ENCODE results near the gene DPEP2.
"Not testable (repeated sequence)": the region's sequence is repeated elsewhere in the genome, so short reads cannot be mapped to it uniquely, and the experiment has no call there.

Gene DPEP2, protein sequence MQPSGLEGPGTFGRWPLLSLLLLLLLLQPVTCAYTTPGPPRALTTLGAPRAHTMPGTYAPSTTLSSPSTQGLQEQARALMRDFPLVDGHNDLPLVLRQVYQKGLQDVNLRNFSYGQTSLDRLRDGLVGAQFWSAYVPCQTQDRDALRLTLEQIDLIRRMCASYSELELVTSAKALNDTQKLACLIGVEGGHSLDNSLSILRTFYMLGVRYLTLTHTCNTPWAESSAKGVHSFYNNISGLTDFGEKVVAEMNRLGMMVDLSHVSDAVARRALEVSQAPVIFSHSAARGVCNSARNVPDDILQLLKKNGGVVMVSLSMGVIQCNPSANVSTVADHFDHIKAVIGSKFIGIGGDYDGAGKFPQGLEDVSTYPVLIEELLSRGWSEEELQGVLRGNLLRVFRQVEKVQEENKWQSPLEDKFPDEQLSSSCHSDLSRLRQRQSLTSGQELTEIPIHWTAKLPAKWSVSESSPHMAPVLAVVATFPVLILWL

DNA sequence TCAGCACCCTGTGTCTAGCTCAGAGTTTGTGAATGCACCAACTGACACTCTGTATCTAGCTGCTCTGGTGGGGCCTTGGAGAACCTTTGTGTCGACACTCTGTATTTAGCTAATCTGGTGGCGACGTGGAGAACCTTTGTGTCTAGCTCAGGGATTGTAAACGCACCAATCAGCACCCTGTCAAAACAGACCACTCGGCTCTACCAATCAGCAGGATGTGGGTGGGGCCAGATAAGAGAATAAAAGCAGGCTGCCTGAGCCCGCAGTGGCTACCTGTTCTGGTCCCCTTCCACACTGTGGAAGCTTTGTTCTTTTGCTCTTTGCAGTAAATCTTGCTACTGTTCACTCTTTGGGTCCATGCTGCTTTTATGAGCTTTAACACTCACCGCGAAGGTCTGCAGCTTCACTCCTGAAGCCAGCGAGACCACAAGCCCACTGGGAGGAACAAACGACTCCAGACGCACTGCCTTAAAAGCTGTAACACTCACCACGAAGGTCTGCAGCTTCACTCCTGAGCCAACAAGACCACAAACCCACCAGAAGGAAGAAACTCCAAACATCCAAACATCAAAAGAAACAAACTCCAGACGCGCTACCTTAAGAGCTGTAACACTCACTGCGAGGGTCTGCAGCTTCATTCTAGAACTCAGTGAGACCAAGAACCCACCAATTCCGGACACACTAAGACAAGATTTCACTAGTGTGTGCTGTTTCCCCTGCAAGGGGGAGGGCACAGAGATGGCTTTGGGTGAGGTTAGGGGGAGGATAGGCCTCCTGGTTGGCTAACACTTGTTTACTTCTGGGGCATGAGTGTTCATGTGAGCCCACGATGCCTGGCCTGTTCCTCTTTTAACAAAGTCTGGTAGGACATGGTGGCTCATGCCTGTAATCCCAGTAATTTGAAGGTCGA, at the start of gene DPEP2:
Gene DPEP2 (minus strand): TSS at position 706 of the 910 bp plus-strand sequence. CDS start 6,272 bp downstream, outside the sequence.
- peak; percentile 9 for DNase-seq (ENCODE audit: low spot score)

DNA sequence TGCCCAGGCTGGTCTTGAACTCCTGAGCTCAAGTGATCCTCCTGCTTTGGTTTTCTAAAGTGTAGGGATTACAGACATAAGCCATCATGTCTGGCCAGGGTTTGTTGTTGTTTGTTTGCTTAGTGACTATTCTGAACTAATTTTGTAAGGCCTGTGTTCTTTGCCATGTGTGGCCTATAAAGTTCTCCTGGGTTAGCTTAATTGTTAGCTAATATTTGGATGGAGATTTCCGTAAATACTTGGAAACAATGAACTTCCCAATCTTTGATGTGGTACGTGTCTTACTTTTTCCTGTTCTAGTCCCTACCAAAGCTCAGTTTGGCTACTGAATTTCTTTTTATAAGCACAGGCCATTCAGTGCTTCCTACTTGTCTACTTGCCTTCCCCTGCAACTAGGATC, 48.7 kb upstream of the DPEP2 start:
- no peak for DNase-seq (ENCODE audit: low spot score)

DNA sequence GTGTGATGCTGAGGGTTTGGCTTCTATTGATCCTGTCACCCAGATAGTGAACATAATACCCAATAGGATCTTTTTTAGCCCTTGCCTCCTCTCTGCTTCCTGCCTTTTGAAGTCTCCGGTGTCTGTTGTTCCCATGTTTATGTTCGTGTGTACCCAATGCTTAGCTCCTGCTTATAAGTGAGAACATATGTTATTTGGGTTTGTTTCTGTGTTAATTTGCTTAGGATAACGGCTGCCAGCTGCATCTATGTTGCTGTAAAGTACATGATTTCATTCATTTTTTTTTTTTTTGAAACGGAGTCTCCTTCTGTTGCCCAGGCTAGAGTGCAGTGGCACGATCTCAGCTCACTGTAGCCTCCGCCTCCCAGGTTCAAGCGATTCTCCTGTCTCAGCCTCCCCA, 46.8 kb upstream of the DPEP2 start:
- DNase-seq (ENCODE audit: low spot score): no peak

DNA sequence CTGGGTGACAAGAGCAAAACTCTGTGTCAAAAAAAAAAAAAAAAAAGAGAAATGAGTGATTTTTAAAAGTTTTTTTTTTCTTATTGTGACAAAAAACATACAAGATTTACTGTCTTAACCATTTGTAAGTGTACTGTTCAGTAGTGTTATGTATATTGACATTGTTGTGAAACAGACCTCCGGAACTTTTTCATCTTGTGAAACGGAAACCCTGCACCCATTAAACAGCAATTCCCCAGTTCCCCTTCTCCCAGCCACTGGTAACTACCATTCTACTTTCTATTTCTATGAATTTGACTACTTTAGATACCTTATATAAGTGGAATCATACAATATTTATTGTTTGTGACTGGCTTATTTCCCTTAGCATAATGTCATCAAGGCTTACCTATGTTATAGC, 42.5 kb upstream of the DPEP2 start:
- DNase-seq (ENCODE audit: low spot score): no peak

DNA sequence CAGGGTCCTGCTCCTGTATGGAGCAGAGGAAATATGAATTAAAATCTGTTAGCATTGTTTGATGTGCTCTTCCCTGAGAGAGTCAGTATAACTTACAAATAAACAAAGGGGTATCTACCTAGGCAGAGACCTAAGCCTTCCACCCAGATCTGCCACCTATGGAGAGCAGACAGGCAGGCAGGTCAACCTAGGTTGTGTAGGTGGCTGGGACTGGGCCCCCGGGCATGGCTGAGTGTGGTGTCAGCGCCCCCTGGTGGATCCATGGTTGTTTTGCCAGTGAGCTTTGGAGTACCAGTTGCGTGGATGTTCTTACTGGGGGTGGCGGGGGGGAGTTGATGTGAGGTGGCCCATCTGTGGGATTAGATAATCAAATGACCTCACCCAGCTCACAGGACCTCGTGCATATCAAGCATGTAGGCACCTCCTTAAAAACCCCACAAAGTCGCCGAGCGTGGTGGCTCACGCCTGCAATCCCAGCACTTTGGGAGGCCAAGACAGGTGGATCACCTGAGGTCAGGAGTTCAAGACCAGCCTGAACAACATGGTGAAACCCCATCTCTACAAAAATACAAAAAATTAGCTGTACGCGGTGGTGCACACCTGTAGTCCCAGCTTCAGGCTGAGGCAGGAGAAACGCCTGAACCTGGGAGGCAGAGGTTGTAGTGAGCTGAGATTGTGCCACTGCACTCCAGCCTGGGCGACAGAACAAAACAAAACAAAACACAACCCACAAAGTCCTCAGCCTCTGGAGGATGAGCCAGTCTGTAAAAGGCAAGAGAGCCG, 41.4 kb upstream of the DPEP2 start:
- DNase-seq (ENCODE audit: low spot score): peak; percentile 81

DNA sequence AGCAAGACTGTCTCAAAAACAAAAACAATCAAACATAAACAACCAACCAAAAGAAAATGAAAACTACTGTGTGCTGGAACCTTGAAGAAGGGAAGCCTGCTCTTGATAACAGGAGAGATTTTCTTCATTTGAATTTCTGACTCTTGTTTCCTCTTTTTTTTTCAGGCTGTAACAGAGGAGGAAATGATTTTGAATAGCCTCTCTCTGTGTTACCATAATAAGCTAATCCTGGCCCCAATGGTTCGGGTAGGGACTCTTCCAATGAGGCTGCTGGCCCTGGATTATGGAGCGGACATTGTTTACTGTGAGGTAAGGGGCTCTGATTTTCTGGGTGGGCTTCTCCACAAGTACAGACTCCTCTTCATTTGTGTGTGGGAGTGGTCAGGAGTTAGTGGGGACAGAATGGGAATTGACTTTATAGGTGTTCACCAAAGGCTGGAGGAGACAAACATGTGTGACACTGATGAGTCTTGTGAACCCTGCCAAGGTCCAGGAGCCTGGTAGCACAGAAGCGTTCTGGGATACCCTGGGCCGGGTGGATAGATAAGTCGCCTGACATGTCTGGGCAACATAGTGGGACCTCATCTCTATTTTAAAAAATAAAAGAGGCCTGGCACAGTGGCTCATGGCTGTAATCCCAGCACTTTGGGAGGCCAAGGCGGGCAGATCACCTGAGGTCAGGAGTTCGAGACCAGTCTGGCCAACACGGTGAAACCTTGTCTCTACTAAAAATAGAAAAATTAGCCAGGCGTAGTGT, 38.7 kb upstream of the DPEP2 start:
- no peak for DNase-seq (ENCODE audit: low spot score)

DNA sequence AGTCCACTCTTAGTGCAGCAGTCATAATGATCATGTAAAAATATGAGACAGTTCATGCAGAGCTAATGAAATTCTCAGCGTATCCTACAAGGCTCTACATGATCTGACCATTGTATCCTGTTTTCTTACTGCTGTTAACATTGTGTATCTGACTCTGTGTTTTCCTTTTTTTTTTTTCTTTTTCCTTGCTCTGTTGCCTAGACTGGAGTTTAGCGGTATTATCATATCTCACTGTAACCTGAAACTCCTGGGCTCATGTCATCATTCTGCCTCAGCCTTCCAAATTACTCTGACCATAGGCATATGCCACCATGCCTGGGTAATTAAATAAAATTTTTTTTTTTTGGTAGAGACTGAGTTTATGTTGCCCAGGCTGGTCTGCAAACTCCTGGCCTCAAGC, 35.9 kb upstream of the DPEP2 start:
- DNase-seq (ENCODE audit: low spot score): no peak

DNA sequence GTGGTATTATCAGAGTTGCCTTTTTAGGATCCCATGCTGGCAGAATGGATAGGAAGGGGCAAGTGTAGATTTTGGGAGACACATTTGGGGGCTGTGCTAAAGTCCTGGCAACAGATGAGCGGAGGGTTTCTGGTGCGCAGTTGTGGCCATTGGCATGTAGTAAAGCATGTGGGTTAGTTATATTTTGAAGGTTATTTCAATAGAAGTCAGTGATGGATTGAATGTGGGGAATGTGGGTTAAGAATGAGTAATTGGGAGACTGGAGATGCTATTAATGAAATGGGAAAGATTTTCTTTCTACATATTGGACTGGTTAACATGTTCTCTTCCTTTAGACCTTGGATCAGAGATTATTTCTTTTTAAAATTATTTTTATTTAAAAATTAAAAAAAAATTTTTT, 33.8 kb upstream of the DPEP2 start:
- no peak for DNase-seq (ENCODE audit: low spot score)

DNA sequence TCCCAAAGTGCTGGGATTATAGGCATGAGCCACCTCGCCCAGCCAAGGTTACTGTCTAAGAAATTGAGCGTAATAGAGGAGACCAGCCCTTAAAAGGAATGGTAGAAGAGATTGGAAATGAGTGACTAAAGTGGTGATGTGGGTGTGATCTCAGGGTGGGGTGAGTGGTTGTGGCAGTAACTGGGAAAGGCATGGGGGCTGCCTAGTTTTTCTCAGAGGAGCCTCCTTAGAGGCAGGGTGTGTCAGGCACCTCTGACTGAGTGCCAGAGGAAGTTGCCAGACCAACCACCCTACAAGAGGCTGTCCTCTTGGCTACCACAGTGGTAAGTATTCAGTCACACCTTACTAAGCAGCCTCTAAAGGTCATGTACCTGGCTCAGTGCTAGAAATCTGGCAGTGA, 32.7 kb upstream of the DPEP2 start:
- DNase-seq (ENCODE audit: low spot score): no peak

DNA sequence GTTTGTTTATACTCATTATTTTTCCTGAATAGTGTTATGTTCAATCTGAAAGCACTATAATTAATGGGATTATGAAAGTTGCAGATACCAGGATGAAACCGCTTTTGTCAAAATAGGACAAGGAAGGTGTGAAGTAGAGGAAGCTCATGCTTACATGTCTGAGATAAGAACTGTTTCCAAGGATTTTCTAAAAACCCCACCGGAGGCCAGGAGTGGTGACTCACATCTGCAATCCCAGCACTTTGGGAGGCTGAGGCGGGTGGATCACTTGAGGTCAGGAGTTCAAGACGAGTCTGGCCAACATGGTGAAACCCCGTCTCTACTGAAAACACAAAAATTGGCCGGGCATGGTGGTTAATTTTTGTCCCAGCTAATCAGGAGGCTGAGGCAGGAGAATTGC, 30.8 kb upstream of the DPEP2 start:
- not testable (repeated sequence) for DNase-seq (ENCODE audit: low spot score)

DNA sequence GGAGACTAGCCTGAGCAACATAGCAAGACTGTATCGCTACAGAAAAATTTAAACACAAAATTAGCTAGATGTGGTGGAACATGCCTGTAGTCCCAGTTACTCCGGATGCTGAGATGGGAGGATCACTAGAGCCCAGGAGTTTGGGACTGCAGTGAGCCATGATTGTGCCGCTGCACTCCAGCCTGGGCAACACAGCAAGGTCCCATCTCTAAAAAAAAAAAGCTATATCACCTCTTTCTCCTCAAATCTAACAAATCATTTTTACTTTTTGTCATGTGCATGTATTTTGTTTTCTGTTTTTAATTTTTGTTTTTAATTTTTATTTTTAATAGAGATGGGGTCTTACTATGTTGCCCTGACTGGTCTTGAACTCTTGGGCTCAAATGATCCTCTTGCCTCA, 29.7 kb upstream of the DPEP2 start:
- DNase-seq (ENCODE audit: low spot score): no peak

DNA sequence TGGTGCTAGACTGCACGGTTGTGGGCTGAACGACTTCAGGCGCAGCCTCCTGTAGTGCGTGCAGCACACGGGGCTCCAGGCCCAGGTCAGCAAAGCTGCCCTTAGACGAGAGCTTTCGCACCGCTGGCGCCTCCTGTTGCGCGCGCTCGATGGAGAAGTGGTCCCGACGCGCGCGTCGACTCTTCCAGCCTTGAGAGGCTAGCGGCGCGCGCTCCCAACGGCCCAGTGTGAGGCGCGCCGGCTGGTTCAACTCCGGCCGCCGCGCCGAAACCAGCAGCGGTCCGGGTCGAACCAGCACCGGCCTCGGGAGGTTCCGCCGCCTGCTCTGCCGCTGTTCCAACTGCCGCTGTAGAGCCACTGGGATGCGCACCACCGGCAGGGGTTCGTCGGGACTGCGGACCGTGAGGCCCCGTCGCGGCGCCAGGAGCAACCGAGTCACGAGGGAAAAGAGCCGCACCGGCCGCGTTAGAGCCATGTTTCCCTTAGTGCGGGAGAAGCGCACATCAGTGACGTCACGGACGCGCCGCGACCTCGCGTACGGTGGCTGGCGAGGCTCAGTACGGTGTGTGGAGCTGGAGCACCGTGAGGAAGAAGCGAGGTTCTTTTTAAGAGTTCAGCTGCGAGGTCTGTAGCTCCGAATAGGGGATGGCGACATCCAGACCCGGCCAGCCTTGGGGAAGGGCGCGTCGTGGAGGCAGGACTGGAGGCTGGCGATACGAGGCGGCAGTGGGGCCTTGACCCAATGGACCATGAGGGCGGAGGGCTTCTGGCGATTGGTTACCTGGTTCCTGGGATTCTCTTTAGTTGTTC, 23.6 kb upstream of the DPEP2 start, which contains the start of the genes DDX28 and DUS2:
Gene DDX28 (minus strand): TSS at position 505 of the 810 bp plus-strand sequence. CDS start 30 bp downstream, at position 475.
Gene DUS2 (plus strand): TSS at position 557 of the 810 bp plus-strand sequence. CDS start 14,740 bp downstream, outside the sequence.
- peak; percentile 88 for DNase-seq (ENCODE audit: low spot score)

DNA sequence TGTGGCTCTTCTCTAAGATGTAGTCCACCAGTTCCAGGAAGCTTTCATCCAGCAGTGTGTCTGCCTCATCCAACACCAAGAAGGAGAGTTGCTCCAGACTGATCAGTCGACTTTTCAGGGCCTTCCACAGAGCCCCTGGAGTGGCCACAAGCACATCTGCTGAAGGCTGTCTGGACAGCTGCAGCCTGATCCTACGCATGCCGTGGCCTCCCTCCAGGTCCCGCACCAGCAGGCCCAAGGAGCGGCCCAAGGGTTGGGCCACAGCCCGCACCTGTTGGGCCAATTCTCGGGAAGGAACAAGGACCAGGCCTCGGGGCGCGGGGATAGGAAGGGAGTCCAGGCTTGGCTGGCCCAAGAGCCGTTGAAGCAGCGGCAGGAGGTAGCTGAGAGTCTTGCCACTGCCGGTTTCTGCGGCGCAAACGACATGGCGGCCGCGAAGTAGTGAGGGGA, 23.0 kb upstream of the DPEP2 start:
- DNase-seq (ENCODE audit: low spot score): no peak

DNA sequence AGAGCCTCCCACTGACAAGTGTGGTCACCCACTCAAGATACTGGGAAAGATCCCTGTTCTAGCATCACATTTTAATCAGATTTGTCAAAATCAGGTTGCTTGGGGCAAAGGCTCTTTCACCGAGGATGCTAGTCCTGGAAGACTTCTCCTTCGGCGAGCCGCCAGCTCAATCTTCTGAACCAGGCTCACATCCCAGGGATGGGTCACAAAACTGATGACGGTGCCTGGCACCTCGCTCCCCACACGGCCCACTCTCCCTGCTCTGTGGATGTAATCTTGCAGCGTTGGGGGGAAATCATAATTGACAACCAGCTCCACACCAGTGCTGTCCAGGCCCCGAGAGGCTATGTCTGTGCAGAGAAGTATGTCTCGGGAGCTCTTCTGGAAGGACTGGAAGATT, 22.2 kb upstream of the DPEP2 start:
- DNase-seq (ENCODE audit: low spot score): no peak

DNA sequence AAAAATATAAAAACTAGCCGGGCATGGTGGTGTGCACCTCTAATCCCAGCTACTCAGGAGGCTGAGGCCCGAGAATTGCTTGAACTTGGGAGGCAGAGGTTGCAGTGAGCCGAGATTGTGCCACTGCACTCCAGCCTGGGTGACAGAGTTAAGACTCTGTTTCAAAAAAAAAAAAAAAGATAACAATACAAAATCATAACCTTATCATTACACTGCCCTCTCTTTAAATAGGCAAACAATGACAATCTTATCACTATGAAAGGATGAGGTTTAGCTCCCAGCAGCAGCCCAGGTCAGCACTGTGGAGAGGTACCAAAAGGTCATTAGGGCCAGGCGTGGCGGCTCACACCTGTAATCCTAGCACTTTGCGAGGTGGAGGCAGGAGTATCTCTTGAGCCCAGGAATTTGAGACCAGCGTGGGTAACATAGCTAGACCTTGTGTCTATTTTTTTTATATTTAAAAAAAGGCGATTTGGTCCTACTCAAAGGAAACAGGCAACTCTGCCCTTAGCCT, 19.9 kb upstream of the DPEP2 start:
- DNase-seq (ENCODE audit: low spot score): no peak

DNA sequence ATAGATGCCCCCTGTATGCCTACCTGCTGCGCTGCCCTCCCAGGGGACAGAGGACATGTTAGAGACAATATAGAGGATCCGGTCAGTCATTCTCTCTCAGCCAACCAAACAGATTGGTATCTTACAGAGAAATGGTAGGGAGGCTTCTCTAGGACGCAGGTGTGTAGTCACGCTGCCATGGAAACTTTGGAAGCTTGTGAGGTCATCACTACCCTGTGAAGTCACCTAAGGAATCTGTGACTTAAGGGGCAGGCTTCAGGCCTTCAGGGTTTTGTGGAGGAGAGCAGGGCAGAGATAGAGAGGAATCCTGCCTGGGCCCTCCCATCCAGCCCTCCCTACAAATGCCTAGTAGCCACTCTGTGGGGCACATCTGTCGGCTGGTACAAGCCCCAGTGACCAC, 16.4 kb upstream of the DPEP2 start, which contains the start of gene DPEP2NB:
Gene DPEP2NB (minus strand): TSS at position 231 of the 400 bp plus-strand sequence. CDS start 141 bp downstream, at position 90.
- no peak for DNase-seq (ENCODE audit: low spot score)

DNA sequence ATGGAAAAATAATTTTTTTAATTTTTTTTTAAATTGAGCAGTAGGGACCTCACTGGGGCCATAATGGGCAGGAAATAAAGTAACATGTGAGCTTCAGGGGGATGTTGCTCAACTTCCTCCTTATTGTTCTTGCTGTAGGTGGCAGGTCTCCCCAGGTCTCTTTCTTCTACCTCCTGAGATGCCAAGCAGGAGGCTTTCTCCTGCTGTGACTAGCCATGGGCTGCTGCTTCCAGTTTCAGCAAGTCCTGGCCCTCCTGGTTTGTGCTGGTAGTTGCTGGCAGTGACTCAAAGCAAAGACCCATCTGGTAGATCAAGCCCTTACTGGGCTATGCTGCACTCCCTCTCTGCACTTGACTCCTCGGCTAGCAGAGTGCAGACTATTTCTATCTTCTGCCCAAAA, 14.2 kb upstream of the DPEP2 start:
- no peak for DNase-seq (ENCODE audit: low spot score)

DNA sequence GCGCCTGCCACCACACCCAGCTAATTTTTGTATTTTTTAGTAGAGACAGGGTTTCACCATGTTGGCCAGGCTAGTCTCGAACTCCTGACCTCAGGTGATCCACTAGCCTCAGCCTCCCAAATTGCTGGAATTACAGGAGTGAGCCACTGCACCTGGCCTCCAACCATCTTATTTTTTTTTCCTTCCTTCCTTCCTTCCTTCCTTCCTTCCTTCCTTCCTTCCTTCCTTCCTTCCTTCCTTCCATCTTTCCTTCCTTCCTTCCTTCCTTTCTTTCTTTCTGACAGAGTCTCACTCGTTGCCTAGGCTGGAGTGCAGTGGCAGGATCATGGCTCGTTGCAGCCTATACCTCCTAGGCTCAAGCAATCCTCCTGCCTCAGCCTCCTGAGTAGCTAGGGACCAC, 10.6 kb upstream of the DPEP2 start:
- DNase-seq (ENCODE audit: low spot score): not testable (repeated sequence)

DNA sequence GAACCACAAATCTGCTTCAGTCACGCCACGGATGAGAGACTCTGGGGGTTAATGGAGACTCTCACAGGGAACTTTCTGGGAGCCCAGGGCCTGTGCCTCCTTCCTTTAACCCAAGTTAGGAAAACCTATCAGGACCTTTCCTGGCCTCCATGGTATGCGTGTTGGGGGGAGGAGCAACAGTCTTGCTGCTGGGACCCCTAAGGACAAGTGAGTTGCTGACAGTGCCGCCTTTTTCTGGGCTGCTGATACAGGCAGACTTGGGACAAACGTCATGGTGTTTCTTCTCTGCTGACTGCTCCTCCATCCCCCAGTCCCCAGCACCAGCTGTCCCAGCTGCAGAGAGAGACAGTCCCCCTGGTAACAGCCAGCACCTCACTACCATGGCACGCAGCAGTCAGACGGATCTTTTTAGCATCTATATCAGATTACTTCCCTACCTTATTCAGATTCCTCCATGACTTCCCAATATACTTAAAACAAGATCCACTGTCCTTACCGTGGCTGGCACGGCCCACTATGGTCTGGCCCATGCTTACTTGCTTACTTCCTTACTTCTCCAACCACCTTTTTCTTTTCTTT, 10.0 kb upstream of the DPEP2 start:
- DNase-seq (ENCODE audit: low spot score): no peak
